GM10248 (cell line): ENCODE data around the gene KIF18B.

Experiments
- CTCF ChIA-PET: fragments of 300-600 bp; sonication (Branson Sonifier 250); formaldehyde crosslinking; extraction: SDS; loops from one replicate; lab custom pipeline; 2021; ENCODE audit warnings: antibody characterized with exemption; lab: Yijun Ruan, JAX
- POLR2A ChIA-PET: fragments of 350-650 bp; sonication (Branson Sonifier 250); formaldehyde crosslinking; extraction: SDS; loops from one replicate; lab custom pipeline; 2020; ENCODE audit warnings: antibody characterized with exemption; lab: Yijun Ruan, JAX
- DNase-seq: peaks from one replicate; pipeline ENCODE4 v3.0.0; 2012; ENCODE audit errors: extremely low spot score
- TF ChIP-seq, protein P1 (sequence below): IDR thresholded peaks from 2 replicates; pipeline ENCODE4 v1.5.1; 2012; ENCODE audit warnings: mild to moderate bottlenecking, low read depth; ENCODE audit errors: extremely low read depth, missing control alignments, control extremely low read depth

Gene KIF18B

DNA sequence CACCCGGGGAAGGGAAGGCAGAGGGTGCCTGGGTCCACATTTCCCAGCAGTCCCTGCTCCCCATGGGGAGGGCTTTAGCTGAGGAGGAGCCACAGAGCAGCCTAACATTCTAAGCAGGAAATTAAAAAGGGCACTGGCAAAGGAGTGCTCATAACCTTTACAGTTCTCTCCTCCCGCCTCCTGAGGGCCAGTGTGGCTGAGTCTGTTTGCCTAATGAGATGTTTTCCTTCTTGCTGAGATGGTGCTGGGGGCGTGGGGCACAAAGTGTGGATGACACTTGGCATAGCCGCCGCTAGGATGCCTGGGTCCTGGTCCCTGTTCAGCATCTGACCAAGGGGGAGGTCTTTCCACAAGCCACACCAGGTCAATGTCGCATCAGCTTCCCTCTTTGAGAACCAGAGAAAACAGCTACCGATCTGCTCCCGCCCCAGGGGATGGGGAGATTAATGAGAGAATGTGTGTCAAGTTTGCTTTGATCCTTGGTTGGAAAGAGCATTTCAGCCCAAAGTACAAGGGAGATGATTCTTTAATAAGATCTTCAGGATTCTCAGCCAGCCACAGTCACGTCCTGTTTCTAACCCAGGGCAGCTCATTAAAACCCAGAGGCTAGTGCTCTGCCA lies 5.8 kb downstream of the KIF18B start:
- CTCF ChIA-PET: interaction anchor here (0.8 to 3.0 kb wide), 7 partner anchors 10 to 193 kb away, joined by 3 to 13 read pairs (median 3); partner anchors contain the start of gene ACBD4
- TF ChIP-seq, protein P1, sequence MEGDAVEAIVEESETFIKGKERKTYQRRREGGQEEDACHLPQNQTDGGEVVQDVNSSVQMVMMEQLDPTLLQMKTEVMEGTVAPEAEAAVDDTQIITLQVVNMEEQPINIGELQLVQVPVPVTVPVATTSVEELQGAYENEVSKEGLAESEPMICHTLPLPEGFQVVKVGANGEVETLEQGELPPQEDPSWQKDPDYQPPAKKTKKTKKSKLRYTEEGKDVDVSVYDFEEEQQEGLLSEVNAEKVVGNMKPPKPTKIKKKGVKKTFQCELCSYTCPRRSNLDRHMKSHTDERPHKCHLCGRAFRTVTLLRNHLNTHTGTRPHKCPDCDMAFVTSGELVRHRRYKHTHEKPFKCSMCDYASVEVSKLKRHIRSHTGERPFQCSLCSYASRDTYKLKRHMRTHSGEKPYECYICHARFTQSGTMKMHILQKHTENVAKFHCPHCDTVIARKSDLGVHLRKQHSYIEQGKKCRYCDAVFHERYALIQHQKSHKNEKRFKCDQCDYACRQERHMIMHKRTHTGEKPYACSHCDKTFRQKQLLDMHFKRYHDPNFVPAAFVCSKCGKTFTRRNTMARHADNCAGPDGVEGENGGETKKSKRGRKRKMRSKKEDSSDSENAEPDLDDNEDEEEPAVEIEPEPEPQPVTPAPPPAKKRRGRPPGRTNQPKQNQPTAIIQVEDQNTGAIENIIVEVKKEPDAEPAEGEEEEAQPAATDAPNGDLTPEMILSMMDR: no peak
- POLR2A ChIA-PET: no interaction called here
- DNase-seq: no peak

DNA sequence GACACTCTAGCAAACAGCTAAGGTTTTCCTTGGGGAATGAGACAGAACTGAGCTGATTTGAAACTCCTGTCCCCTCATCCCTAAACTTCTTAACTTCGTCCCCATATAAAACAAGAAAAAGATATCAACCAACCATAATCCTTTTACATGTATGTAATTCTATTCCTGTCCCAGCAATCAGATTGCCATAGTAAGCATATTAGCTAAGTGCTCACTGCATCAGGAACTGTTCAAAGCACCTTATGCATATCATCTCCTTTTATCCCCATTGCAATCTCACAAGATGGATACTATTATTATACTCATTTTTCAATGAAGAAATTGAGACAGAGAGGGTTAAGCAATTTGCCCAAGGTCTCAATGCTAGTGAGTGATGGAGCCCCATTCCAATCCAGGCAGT lies 6.8 kb downstream of the KIF18B start:
- ChIA-PET CTCF (interaction anchor here (0.7 to 3.0 kb wide), 3 partner anchors 9 to 79 kb away, joined by 3 to 13 read pairs (median 4); no protein-coding TSS in a partner anchor), POLR2A (no interaction called here)
- DNase-seq: no peak
- TF ChIP-seq, protein P1: no peak

DNA sequence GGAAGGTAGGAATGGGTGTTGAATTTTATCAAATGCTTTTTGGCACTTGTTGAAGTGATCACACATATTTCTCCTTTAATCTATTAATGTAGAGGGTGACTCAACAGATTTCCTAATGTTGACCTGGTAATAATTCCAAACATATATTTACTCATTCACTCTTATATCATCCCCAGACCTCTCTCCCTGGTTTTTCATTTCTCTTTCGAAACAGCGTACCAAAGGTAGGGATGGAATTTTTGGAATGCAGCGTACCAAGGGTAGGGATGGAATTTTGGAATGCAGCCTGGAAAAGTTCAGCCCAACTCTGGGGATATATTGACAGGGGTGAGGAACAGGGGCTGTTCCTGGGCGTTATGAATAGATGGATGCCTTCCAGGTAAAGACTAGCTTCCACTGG lies 7.3 kb downstream of the KIF18B start:
- ChIA-PET CTCF (interaction anchor here (0.7 to 3.0 kb wide), 4 partner anchors 9 to 79 kb away, joined by 3 to 13 read pairs (median 6); no protein-coding TSS in a partner anchor), POLR2A (no interaction called here)
- no peak for DNase-seq
- TF ChIP-seq, protein P1: no peak

DNA sequence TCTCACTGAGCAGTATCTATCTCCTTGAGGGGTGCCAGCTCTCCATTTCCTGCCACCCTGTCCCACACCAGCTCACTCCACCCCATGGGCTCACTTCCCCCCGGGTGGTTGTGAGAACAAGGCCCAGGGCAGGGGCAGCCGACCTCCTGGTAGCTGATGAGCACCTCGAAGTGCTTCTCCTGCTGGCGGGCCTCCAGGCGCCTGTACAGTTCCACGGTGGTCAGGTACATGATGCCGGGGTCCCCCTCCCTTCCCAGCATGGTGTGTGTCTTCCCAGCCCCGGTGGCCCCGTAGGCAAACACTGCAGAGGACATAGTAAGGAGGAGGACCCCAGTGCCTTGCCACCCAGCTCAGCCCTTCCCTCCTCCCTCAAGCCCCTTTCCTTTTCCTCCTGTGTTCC lies 12.5 kb downstream of the KIF18B start:
- TF ChIP-seq, protein P1: no peak
- POLR2A ChIA-PET: no interaction called here
- DNase-seq: no peak
- CTCF ChIA-PET: interaction anchor here (2.6 kb wide), 1 partner anchor 15 kb away, joined by 13 read pairs; no protein-coding TSS in a partner anchor

DNA sequence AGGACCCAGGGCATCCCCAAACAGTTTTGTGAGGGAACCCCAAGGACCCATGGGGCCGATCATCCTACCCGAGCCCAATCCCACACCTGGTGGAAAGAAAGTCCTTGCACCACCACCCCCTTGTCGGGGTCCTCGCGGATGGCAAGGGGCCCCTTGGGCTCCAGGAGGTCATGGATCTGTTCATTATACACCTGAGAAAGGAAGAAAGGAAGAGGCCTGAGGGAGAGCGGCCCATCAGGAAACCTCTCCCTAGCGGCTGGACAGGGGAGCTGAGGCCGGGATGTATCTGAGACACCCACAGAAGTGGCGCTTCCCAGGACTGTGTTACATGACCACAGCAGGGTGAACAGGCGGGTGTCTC lies 12.8 kb downstream of the KIF18B start:
- TF ChIP-seq, protein P1: no peak
- CTCF ChIA-PET: interaction anchor here (2.6 kb wide), 1 partner anchor 15 kb away, joined by 13 read pairs; no protein-coding TSS in a partner anchor
- DNase-seq: no peak
- POLR2A ChIA-PET: no interaction called here

DNA sequence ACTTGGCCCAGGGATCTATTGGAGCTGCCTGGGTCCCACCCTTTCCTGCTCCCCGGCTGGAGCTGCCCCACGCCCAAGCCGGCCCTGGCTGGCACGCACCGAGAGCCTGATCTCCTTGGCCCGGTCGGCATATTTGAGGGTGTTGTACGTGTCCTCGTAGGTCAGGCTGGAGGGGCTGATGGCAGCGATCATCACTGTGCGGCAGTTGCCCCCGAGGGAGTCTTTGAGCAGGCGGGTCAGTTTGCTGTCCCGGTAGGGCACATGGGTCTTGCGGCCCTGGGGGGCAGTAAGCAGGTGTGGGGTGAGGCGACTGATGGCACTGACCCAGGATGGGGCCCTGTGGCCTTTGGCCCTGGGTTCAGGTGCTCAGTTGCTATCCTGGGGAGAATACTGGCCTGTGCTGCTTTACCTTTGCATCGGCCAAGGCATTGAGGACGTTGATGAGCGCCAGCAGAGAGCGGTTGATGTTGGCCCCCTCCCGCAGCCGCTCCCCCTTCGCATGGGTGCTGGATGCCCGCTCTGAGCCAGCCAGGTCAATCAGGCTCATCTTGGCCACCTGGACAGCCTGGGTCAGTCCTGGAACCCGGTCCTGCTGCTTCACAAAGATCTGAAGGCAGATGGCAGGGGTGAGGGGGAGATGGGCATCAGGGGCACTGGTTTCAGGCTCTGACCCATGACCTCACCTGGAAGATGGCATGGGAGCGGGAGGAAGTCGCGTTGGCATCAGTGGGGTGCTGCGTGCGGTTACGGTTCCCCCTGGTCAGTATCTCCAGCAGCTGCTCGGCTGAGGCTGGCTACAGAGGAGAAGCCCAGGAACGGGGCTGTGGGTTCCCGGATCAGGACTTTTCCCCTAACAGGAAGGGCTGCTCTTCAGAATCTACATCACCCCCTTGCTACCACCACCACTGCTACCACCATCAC lies 13.5 kb downstream of the KIF18B start:
- CTCF ChIA-PET: interaction anchor here (1.2 to 2.6 kb wide), 2 partner anchors 14 to 165 kb away, joined by 3 to 13 read pairs; no protein-coding TSS in a partner anchor
- POLR2A ChIA-PET: no interaction called here
- DNase-seq: no peak
- TF ChIP-seq, protein P1: no peak
